GM12872 (cell line): ENCODE data around the gene GLIS1.

Experiments
- TF ChIP-seq, protein P1 (sequence below): IDR thresholded peaks from 3 replicates; pipeline ENCODE4 v1.5.1; 2011; ENCODE audit warnings: low read depth, mild to moderate bottlenecking, low read length, moderate library complexity; ENCODE audit not compliant: insufficient read depth

Gene GLIS1

GRCh38 chr1:53552146-53552861, 186.7 kb downstream of the GLIS1 start:
- TF ChIP-seq, protein P1, sequence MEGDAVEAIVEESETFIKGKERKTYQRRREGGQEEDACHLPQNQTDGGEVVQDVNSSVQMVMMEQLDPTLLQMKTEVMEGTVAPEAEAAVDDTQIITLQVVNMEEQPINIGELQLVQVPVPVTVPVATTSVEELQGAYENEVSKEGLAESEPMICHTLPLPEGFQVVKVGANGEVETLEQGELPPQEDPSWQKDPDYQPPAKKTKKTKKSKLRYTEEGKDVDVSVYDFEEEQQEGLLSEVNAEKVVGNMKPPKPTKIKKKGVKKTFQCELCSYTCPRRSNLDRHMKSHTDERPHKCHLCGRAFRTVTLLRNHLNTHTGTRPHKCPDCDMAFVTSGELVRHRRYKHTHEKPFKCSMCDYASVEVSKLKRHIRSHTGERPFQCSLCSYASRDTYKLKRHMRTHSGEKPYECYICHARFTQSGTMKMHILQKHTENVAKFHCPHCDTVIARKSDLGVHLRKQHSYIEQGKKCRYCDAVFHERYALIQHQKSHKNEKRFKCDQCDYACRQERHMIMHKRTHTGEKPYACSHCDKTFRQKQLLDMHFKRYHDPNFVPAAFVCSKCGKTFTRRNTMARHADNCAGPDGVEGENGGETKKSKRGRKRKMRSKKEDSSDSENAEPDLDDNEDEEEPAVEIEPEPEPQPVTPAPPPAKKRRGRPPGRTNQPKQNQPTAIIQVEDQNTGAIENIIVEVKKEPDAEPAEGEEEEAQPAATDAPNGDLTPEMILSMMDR = no peak

GRCh38 chr1:53551428-53551995, 187.5 kb downstream of the GLIS1 start:
- TF ChIP-seq, protein P1 = no peak

- TF ChIP-seq, protein P1 = no peak
Measured at GRCh38 chr1:53550201-53550741, 188.7 kb downstream of the GLIS1 start.

- TF ChIP-seq, protein P1 = no peak
Measured at GRCh38 chr1:53549781-53550180, 189.2 kb downstream of the GLIS1 start.

- TF ChIP-seq, protein P1 = no peak
Measured at GRCh38 chr1:53549287-53549686, 189.7 kb downstream of the GLIS1 start.

DNA sequence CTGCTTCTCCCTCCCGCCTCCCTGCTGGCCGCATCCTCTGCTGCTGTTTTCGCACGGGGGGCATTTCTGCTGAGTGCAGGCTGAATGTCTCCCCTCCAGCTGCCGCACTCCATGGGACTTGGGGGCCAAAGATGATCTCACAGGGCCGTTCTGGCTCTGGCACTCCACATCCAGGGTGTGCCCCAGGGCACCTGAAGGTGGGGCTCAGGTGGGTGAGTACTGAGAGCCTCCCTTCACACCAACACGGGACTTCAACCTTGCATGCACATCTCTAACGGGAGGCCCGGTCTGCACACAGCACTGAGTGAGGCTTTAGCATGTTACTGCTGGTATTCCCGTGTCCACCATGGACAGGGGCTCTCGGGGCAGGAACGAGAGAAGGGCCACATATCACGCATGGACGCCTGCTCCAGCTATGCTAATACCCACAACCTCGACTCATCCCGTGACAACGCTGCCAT, 190.9 kb downstream of the GLIS1 start:
- TF ChIP-seq, protein P1 = no peak

DNA sequence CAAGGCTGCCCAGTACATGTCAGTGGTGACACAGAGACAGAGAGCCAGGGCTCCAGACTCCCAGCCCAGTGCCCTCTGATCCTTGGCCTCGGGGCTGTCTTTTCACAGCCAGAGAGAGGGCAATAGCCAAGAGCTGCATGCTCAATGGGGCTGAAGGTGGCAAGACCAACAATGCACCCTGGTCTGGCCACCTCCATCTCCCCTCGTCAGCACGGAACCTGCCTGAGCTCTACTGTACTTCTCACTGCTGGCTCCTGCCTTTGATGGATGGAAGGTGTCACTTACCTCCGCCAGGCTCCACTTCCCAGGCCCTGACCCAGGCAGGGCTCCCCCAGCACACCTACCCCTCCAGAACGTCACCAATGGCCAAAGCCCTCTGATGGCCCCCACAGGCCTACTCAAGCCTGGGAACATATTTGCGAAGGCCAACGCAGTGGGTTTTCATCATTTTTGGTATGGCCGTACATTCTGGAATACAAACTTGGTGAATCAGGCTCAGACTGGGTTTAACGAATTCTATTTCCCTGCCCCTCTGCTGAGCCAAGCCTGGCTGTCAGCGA, 191.7 kb downstream of the GLIS1 start:
- TF ChIP-seq, protein P1 = no peak
